ENCODE data around the gene ZNF556. TPM values are rescaled to one million over a fixed set of nuclear protein-coding genes. Genes with fewer than 3 reads are reported as not detected.

ZNF556 gene
- total and polyA plus RNA-seq, 4 experiments from 2014 or later, result not detected

- Histone ChIP-seq H3K9me3 (ENCODE audit: control insufficient read depth in 1 of 2, low read length in 2 of 2) (no peaks in the 10 kb centered on the region), H3K36me3 (ENCODE audit: insufficient read depth, low read length) (no peaks in the 10 kb centered on the region), H3K4me1 (ENCODE audit: insufficient read depth, low read length) (peaks cover 6% of the 10 kb centered on the region), H3K27ac (ENCODE audit: low read depth, low read length) (no peak overlapping the region), H3K27me3 (ENCODE audit: insufficient read depth, low read length) (no peaks in the 10 kb centered on the region), H3K4me3 (ENCODE audit: low read length in 2 of 2) (no peak overlapping the region)
- Mint-ChIP-seq H3K4me3 (no peak overlapping the region), H3K27ac (no peak overlapping the region), H3K36me3 (peaks cover 1 to 9% of the 10 kb centered on the region in 2 donors), H3K9me3 (peaks cover 0 to 2% (median 0%) of the 10 kb centered on the region in 8 donors), H3K27me3 (no peaks in the 10 kb centered on the region), H3K4me1 (peaks cover 19 to 32% (median 24%) of the 10 kb centered on the region in 4 donors)
- DNase-seq, result no peak
- CTCF ChIA-PET (ENCODE audit: partially characterized antibody), result no interaction called here
- intact Hi-C loops (cut with micrococcal nuclease), result no loop called here
- POLR2A ChIA-PET (ENCODE audit: partially characterized antibody), result no interaction called here
Observed at GRCh38 chr19:2906631-2907195, 39.6 kb downstream of the ZNF556 start.

DNA sequence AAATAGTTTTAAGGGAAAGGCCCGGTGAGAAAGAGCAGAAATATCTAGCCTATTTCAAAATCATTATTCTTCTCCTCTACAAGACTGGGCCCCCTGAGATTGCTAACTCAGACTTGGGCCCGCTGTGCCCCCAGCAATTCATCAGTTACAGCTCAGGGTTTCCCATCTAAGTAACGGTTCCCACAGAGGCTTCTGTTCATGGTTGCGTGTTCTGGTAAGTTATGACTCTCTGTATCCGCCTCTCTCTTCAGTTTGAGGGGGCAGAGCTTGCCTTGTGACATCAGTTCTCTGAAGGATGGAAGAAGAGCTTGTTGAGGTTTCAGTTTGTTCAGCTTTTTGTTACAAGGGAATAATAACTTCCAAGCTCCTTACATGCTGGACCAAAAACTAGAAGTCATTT lies 45.2 kb downstream of the ZNF556 start:
- no peak overlapping the region for H3K4me3 ChIP-seq (ENCODE audit: low read length in 2 of 2)
- peaks cover 0 to 12% (median 7%) of the 10 kb centered on the region in 8 donors for H3K9me3 Mint-ChIP-seq
- H3K4me3 Mint-ChIP-seq, result no peak overlapping the region
- no peak for DNase-seq
- peaks cover 27 to 38% of the 10 kb centered on the region in 2 donors for H3K36me3 Mint-ChIP-seq
- H3K4me1 Mint-ChIP-seq, result peaks cover 9 to 15% (median 13%) of the 10 kb centered on the region in 4 donors
- intact Hi-C loops (cut with micrococcal nuclease), result no loop called here
- H3K27ac Mint-ChIP-seq, result no peak overlapping the region
- POLR2A ChIA-PET (ENCODE audit: partially characterized antibody), result interaction anchor here (1.0 kb wide), 1 partner anchor 12 kb away, joined by 4 read pairs; the partner anchor contains the start of gene ZNF57
- no peaks in the 10 kb centered on the region for H3K4me1 ChIP-seq (ENCODE audit: insufficient read depth, low read length)
- H3K36me3 ChIP-seq (ENCODE audit: insufficient read depth, low read length), result peaks cover 17% of the 10 kb centered on the region
- peaks cover 0 to 7% of the 10 kb centered on the region in 2 donors for H3K9me3 ChIP-seq (ENCODE audit: control insufficient read depth in 1 of 2, low read length in 2 of 2)
- H3K27me3 ChIP-seq (ENCODE audit: insufficient read depth, low read length), result no peaks in the 10 kb centered on the region
- CTCF ChIA-PET (ENCODE audit: partially characterized antibody), result interaction anchor here (1.5 kb wide), 1 partner anchor 264 kb away, joined by 3 read pairs; no protein-coding TSS in a partner anchor
- H3K27me3 Mint-ChIP-seq, result no peaks in the 10 kb centered on the region
- no peak overlapping the region for H3K27ac ChIP-seq (ENCODE audit: low read depth, low read length)

- CTCF ChIA-PET (ENCODE audit: partially characterized antibody), result no interaction called here
- peaks cover 0 to 1% (median 0%) of the 10 kb centered on the region in 4 donors for H3K4me1 Mint-ChIP-seq
Observed at GRCh38 chr19:2917275-2918184, 50.4 kb downstream of the ZNF556 start.

DNA sequence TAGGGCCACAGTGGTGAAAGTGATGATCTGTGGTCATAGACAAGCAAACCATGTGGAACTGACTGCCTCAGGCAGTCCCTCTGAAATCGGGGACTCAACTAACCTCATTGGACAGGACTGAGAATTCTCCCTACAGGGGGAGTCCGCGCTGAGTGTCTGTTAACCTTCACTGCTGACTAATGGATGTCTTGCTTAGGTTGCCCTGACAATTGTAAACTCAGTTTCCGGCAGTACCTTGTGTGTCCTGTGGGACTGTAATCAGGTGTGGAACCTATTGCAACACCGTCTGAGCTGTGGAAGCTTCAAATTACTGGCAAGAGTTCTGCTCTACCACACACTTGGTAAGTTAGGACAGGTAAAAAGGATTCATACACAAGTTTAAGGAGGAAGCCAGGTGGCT lies 55.9 kb downstream of the ZNF556 start:
- no peaks in the 10 kb centered on the region for H3K4me1 ChIP-seq (ENCODE audit: insufficient read depth, low read length)
- ChIA-PET CTCF (ENCODE audit: partially characterized antibody) (interaction anchor here (1.3 kb wide), 2 partner anchors 35 to 50 kb away, joined by 3 read pairs; no protein-coding TSS in a partner anchor), POLR2A (ENCODE audit: partially characterized antibody) (no interaction called here)
- H3K9me3 Mint-ChIP-seq, result peaks cover 0 to 7% (median 2%) of the 10 kb centered on the region in 8 donors
- H3K27me3 ChIP-seq (ENCODE audit: insufficient read depth, low read length), result no peaks in the 10 kb centered on the region
- peaks cover 2% of the 10 kb centered on the region for H3K36me3 ChIP-seq (ENCODE audit: insufficient read depth, low read length)
- no peak overlapping the region for H3K4me3 Mint-ChIP-seq
- peaks cover 0 to 1% (median 0%) of the 10 kb centered on the region in 4 donors for H3K4me1 Mint-ChIP-seq
- no peak overlapping the region for H3K27ac Mint-ChIP-seq
- H3K36me3 Mint-ChIP-seq, result peaks cover 5 to 10% of the 10 kb centered on the region in 2 donors
- no peak for DNase-seq
- intact Hi-C loops (cut with micrococcal nuclease), result no loop called here
- H3K9me3 ChIP-seq (ENCODE audit: control insufficient read depth in 1 of 2, low read length in 2 of 2), result peaks cover 0 to 1% of the 10 kb centered on the region in 2 donors
- no peaks in the 10 kb centered on the region for H3K27me3 Mint-ChIP-seq
- H3K27ac ChIP-seq (ENCODE audit: low read depth, low read length), result no peak overlapping the region
- no peak overlapping the region for H3K4me3 ChIP-seq (ENCODE audit: low read length in 2 of 2)

More at GRCh38 chr19:2917275-2918184, 50.4 kb downstream of the ZNF556 start:
- H3K9me3 ChIP-seq (ENCODE audit: control insufficient read depth in 1 of 2, low read length in 2 of 2), result peaks cover 0 to 15% of the 10 kb centered on the region in 2 donors
- H3K27ac Mint-ChIP-seq, result no peak overlapping the region
- no peaks in the 10 kb centered on the region for H3K27me3 ChIP-seq (ENCODE audit: insufficient read depth, low read length)
- H3K36me3 ChIP-seq (ENCODE audit: insufficient read depth, low read length), result peaks cover 26% of the 10 kb centered on the region
- H3K4me1 ChIP-seq (ENCODE audit: insufficient read depth, low read length), result no peaks in the 10 kb centered on the region
- no peak overlapping the region for H3K4me3 Mint-ChIP-seq
- no peak for DNase-seq
- no peak overlapping the region for H3K4me3 ChIP-seq (ENCODE audit: low read length in 2 of 2)
- peaks cover 0 to 20% (median 15%) of the 10 kb centered on the region in 8 donors for H3K9me3 Mint-ChIP-seq
- intact Hi-C loops (cut with micrococcal nuclease), result no loop called here
- POLR2A ChIA-PET (ENCODE audit: partially characterized antibody), result no interaction called here
- peaks cover 35 to 41% of the 10 kb centered on the region in 2 donors for H3K36me3 Mint-ChIP-seq
- H3K27ac ChIP-seq (ENCODE audit: low read depth, low read length), result no peak overlapping the region
- H3K27me3 Mint-ChIP-seq, result no peaks in the 10 kb centered on the region

GRCh38 chr19:2923510-2923909 lies 56.4 kb downstream of the ZNF556 start:
- Mint-ChIP-seq H3K27me3 (no peaks in the 10 kb centered on the region), H3K4me3 (no peak overlapping the region), H3K4me1 (peaks cover 0 to 1% (median 0%) of the 10 kb centered on the region in 4 donors), H3K9me3 (peaks cover 0 to 4% (median 0%) of the 10 kb centered on the region in 8 donors), H3K36me3 (peaks cover 3 to 6% of the 10 kb centered on the region in 2 donors), H3K27ac (no peak overlapping the region)
- Histone ChIP-seq H3K27ac (ENCODE audit: low read depth, low read length) (no peak overlapping the region), H3K27me3 (ENCODE audit: insufficient read depth, low read length) (no peaks in the 10 kb centered on the region), H3K4me3 (ENCODE audit: low read length in 2 of 2) (no peak overlapping the region), H3K4me1 (ENCODE audit: insufficient read depth, low read length) (no peaks in the 10 kb centered on the region), H3K9me3 (ENCODE audit: control insufficient read depth in 1 of 2, low read length in 2 of 2) (no peaks in the 10 kb centered on the region), H3K36me3 (ENCODE audit: insufficient read depth, low read length) (no peaks in the 10 kb centered on the region)
- no peak for DNase-seq
- CTCF ChIA-PET (ENCODE audit: partially characterized antibody), result interaction anchor here (1.0 to 1.5 kb wide), 5 partner anchors 27 to 300 kb away, joined by 3 to 4 read pairs (median 3); no protein-coding TSS in a partner anchor
- intact Hi-C loops (cut with micrococcal nuclease), result no loop called here
- POLR2A ChIA-PET (ENCODE audit: partially characterized antibody), result no interaction called here

DNA sequence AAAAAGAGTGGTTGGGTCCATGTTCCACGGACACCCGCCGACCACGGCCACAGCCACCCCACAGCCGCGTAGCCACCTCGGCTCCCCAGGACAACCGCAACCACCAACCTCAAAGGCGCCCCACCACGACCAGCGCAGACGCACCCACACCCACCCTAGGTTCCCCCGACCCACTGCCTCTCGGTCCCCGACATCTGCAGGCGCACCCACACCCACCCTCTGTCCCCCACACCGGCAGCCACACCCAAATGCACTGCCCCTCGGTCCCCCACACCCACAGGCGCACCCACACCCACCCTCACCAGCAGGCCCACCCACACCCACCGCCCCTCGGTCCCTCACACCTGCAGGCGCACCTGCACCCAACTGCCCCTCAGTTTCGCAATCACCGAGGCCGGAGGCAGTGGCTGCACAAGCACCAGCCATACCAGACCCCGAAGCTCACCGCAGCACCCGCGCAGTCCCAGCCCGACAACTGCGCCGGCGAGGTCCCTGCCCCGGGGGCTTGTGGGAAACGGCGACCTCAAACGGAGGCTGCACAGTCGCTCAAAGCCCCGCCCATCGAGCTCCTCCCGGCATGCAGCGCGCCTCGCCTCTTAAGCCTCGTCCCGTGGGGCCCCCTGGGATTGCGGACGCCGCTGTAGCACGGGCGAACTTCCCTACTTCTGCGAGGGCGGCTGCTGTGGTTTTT lies 59.4 kb downstream of the ZNF556 start:
- Mint-ChIP-seq H3K27me3 (no peaks in the 10 kb centered on the region), H3K4me1 (peaks cover 0 to 1% (median 0%) of the 10 kb centered on the region in 4 donors), H3K27ac (no peak overlapping the region), H3K9me3 (peaks cover under 1 to 15% (median 10%) of the 10 kb centered on the region in 8 donors), H3K4me3 (no peak overlapping the region), H3K36me3 (peaks cover 7 to 9% of the 10 kb centered on the region in 2 donors)
- Histone ChIP-seq H3K9me3 (ENCODE audit: control insufficient read depth in 1 of 2, low read length in 2 of 2) (no peaks in the 10 kb centered on the region), H3K4me3 (ENCODE audit: low read length in 2 of 2) (no peak overlapping the region), H3K27ac (ENCODE audit: low read depth, low read length) (no peak overlapping the region), H3K36me3 (ENCODE audit: insufficient read depth, low read length) (no peaks in the 10 kb centered on the region), H3K27me3 (ENCODE audit: insufficient read depth, low read length) (no peaks in the 10 kb centered on the region), H3K4me1 (ENCODE audit: insufficient read depth, low read length) (no peaks in the 10 kb centered on the region)
- POLR2A ChIA-PET (ENCODE audit: partially characterized antibody), result no interaction called here
- CTCF ChIA-PET (ENCODE audit: partially characterized antibody), result no interaction called here
- no peak for DNase-seq
- intact Hi-C loops (cut with micrococcal nuclease), result no loop called here
